Esophagus squamous epithelium (tissue), 4 donors: Measurements from ENCODE around the gene UAP1L1.

Experiments
- POLR2A ChIP-seq, 4 donors: fragments of 450-650 bp; IDR thresholded peaks; one replicate each; pipeline ENCODE4 v1.6.1; 2017; ENCODE audit warnings: antibody characterized with exemption in 4 of 4, mild to moderate bottlenecking in 4 of 4, moderate library complexity in 3 of 4
- TF ChIP-seq, protein P1 (sequence below), 6 experiments: fragments of 450-650 bp in 4 of 6; fragments of 200-600 bp in 2 of 6; sonication (generic) in 2 of 6; IDR thresholded peaks; one replicate each; pipeline ENCODE4 v1.5.1; 2016 to 2019; ENCODE audit warnings: antibody characterized with exemption in 6 of 6, mild to moderate bottlenecking in 4 of 6, moderate library complexity in 4 of 6

DNA sequence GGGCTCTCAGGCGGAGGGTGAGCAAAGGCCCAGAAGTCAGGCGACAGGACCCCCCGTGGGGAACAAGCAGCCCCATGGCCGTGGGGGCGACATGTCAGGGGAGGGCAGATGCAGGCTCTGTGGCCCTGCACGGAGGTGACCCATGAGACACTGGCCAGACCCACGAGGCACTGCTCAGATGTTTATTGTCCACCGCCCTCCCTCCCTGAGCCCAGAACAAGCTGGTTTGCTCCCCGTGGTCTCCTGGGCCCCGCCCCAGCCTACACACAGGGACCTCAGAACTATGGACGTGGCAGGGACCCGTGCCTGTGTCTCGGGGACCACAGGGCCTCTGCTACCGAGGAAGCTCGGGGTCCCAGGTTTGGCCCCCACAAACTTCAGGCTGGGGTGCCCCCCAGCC, 47.3 kb upstream of the UAP1L1 start:
- TF ChIP-seq, protein P1, sequence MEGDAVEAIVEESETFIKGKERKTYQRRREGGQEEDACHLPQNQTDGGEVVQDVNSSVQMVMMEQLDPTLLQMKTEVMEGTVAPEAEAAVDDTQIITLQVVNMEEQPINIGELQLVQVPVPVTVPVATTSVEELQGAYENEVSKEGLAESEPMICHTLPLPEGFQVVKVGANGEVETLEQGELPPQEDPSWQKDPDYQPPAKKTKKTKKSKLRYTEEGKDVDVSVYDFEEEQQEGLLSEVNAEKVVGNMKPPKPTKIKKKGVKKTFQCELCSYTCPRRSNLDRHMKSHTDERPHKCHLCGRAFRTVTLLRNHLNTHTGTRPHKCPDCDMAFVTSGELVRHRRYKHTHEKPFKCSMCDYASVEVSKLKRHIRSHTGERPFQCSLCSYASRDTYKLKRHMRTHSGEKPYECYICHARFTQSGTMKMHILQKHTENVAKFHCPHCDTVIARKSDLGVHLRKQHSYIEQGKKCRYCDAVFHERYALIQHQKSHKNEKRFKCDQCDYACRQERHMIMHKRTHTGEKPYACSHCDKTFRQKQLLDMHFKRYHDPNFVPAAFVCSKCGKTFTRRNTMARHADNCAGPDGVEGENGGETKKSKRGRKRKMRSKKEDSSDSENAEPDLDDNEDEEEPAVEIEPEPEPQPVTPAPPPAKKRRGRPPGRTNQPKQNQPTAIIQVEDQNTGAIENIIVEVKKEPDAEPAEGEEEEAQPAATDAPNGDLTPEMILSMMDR (IDR thresholded peaks at IDR 0.05), result no peak
- no peak for TF ChIP-seq POLR2A (IDR thresholded peaks at IDR 0.05)
